HG03097 (cell line): ENCODE results near the gene PSMC6.

Source experiments
- ATAC-seq: cut with Tn5 transposase; IDR thresholded peaks from one replicate; pipeline ENCODE4 v1.9.1; 2021; ENCODE audit not compliant: unreplicated experiment, low FRiP score

The PSMC6 gene

GRCh38 chr14:52776816-52777215 lies 69.8 kb downstream of the PSMC6 start:
- no peak for ATAC-seq
